ENCODE results near the gene KIRREL2.

The KIRREL2 gene

GRCh38 chr19:35899547-35900214 is 43.0 kb downstream of the KIRREL2 start (continued):
- no peak for TF ChIP-seq PRDM2 (tag by site-specific recombination; IDR thresholded peaks at IDR 0.05; ENCODE audit: borderline replicate concordance)
- peak; percentile 71; the same call in 1 of the 2 replicates for TF ChIP-seq REST (tag by site-specific recombination; IDR thresholded peaks at IDR 0.05)
- no peak for TF ChIP-seq ZNF311 (tag by site-specific recombination; IDR thresholded peaks at IDR 0.05; ENCODE audit: borderline replicate concordance)
- peak; percentile 32; the same call in 1 of the 2 replicates for TF ChIP-seq ZNF366 (tag by site-specific recombination; conservative IDR thresholded peaks at IDR 0.05)
- TF ChIP-seq ZNF747 (tag by site-specific recombination; IDR thresholded peaks at IDR 0.05): no peak
- TF ChIP-seq KLF8 (tag by site-specific recombination; IDR thresholded peaks at IDR 0.05): peak; percentile 99
- 0 out of 2 replicates have a peak, but pooled peaks have one; percentile 27 for TF ChIP-seq ZNF223 (tag by site-specific recombination; IDR thresholded peaks at IDR 0.05)
- no peak for TF ChIP-seq ZNF239 (tag by site-specific recombination; IDR thresholded peaks at IDR 0.05)
- TF ChIP-seq ZNF830 (tag by site-specific recombination; IDR thresholded peaks at IDR 0.05; ENCODE audit: low read depth): no peak
- TF ChIP-seq ZNF596 (tag by site-specific recombination; IDR thresholded peaks at IDR 0.05): no peak
- no peak for TF ChIP-seq ZNF658 (tag by site-specific recombination; IDR thresholded peaks at IDR 0.05)
- TF ChIP-seq ZNF837 (tag by site-specific recombination; IDR thresholded peaks at IDR 0.05): no peak
- TF ChIP-seq ZNF24 (tag by site-specific recombination; IDR thresholded peaks at IDR 0.05): peak; percentile 86
- no peak for TF ChIP-seq ZNF114 (tag by site-specific recombination; IDR thresholded peaks at IDR 0.05)
- TF ChIP-seq ZSCAN18 (tag by site-specific recombination; IDR thresholded peaks at IDR 0.05): no peak; the same call in 1 of the 2 replicates
- TF ChIP-seq PRDM1 (tag by site-specific recombination; IDR thresholded peaks at IDR 0.05): 0 out of 2 replicates have a peak, but pooled peaks have one; percentile 11
- TF ChIP-seq ZNF362 (tag by site-specific recombination; IDR thresholded peaks at IDR 0.05): peak; percentile 100
- no peak for TF ChIP-seq ZNF10 (tag by site-specific recombination; IDR thresholded peaks at IDR 0.05)
- TF ChIP-seq PATZ1 (tag by site-specific recombination; IDR thresholded peaks at IDR 0.05): peak; percentile 99
- TF ChIP-seq REPIN1 (tag by site-specific recombination; IDR thresholded peaks at IDR 0.05; ENCODE audit: low read depth): 0 out of 2 replicates have a peak, but pooled peaks have one; percentile 16
- no peak for TF ChIP-seq ZNF521 (tag by site-specific recombination; IDR thresholded peaks at IDR 0.05)
- TF ChIP-seq ZFP3 (tag by site-specific recombination; IDR thresholded peaks at IDR 0.05; ENCODE audit: low read depth): 0 out of 2 replicates have a peak, but pooled peaks have one; percentile 38
- TF ChIP-seq ZBTB44 (tag by site-specific recombination; IDR thresholded peaks at IDR 0.05): peak; percentile 50
- peak; percentile 73; the same call in 1 of the 2 replicates for TF ChIP-seq ZNF701 (tag by site-specific recombination; IDR thresholded peaks at IDR 0.05)

Data from HEK293 (cell line).